ENCODE results near the gene EIF4G3. TPM values are rescaled to one million over a fixed set of nuclear protein-coding genes. Genes with fewer than 3 reads are reported as not detected.
"Not testable (repeated sequence)": the region's sequence is repeated elsewhere in the genome, so short reads cannot be mapped to it uniquely, and the experiment has no call there.

EIF4G3 gene
- total RNA-seq, 4 donors from 2014 or later = 24.4 to 57.0 (median 27.9) TPM

DNA sequence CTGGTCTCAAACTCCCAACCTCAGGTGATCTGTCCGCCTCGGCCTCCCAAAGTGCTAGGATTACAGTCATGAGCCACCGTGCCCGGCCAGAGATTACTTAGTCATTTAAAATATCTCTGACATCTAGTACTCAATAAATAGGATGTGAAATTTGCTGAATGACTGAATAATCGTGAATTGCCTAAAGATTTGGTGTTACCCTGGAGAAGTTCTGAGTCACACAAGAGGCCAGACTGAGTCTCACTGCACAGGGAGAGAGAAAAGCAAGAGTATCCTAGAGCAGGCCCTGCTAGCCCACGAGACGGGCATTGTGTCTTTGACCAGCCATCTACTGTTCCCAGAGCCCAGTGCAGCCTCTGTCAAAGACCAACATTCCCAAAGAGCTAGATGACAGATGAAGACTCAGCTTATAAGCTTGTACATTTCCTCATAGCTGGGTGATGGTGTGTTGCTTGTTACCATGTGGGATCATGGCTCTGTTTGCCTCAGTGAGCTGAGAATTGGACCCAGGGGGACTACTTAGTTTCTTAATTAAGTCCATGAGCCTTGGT, 5.6 kb upstream of the EIF4G3 start:
- no peak overlapping the region for H3K4me3 ChIP-seq (ENCODE audit: low read depth, poor library complexity, severe bottlenecking)
- 77 to 83% methylated on average over 7 of the region's 7 CpGs for WGBS, 2 donors
- peak in 1 of 2 donors; percentile 72 for DNase-seq (ENCODE audit: low spot score in 2 of 2)
- no peak for TF ChIP-seq POLR2A (IDR thresholded peaks at IDR 0.05)
- TF ChIP-seq, protein P1, sequence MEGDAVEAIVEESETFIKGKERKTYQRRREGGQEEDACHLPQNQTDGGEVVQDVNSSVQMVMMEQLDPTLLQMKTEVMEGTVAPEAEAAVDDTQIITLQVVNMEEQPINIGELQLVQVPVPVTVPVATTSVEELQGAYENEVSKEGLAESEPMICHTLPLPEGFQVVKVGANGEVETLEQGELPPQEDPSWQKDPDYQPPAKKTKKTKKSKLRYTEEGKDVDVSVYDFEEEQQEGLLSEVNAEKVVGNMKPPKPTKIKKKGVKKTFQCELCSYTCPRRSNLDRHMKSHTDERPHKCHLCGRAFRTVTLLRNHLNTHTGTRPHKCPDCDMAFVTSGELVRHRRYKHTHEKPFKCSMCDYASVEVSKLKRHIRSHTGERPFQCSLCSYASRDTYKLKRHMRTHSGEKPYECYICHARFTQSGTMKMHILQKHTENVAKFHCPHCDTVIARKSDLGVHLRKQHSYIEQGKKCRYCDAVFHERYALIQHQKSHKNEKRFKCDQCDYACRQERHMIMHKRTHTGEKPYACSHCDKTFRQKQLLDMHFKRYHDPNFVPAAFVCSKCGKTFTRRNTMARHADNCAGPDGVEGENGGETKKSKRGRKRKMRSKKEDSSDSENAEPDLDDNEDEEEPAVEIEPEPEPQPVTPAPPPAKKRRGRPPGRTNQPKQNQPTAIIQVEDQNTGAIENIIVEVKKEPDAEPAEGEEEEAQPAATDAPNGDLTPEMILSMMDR (IDR thresholded peaks at IDR 0.05) = no peak
- intact Hi-C loops (cut with DNase I; ENCODE audit: low total_unique reads) = no loop called here

DNA sequence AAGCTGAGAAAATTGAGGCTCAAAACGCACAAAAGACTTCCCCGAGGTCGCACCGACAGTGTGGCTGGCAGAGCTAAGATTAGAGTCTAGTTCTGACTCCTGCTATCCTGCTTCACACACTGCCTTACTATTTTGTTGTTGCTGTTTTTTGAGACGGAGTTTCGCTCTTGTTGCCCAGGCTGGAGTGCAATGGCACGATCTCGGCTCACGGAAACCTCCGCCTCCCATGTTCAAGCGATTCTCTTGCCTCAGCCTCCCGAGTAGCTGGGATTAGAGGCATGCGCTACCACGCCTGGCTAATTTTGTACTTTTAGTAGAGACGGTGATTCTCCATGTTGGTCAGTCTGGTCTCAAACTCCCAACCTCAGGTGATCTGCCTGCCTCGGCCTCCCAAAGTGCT, 1.6 kb upstream of the EIF4G3 start:
- 91 to 95% methylated on average over 16 of the region's 16 CpGs for WGBS, 2 donors
- H3K4me3 ChIP-seq (ENCODE audit: low read depth, poor library complexity, severe bottlenecking); intact Hi-C loops (cut with DNase I; ENCODE audit: low total_unique reads): not testable (repeated sequence)
- peak in 1 of 2 donors; percentile 82 for DNase-seq (ENCODE audit: low spot score in 2 of 2)

DNA sequence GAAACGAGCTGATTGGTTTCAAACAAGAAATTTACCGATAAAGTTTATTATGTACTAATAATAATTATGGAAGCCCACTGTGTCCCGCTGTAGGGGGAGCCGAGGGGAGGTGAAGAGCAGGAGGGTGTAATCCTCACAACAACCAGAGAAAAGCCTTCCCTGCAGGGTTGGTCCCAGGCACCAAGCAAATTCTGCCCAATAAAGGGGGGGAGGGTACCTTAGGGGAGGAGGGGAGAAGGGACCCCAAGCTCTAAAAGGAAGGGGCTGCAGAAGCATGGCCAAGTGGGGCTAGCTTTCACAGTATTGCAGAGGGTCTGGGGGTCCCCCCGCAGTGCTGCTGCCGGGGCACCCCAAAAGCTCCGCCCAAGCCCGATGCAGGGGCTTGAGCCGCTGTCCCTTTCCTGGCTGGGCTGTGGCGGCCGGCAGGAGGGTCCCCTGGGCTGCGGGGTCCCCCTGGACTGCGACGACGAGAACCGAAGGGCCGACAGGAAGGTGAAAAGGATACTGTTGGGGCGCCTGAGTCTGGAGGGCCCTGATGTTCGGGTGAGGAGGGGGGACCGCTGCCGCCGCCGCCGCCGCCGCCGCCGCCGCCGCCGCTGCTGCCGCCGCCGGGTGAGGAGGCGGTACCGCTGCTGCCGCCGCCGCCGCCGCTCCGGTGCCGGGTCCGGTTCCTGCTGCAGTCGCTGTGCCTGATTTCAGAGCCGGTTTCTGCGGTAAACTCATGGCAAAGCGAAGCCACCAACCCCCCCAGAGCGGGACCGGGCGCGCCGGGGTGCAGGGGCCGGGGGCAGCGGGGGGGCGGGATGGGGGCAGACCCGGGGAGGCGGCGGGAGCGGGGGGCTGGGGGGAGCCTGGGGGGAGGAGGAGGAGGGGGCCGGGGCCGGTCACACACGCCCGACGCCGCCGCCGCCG, 771 bp downstream of the EIF4G3 start:
- peak in 1 of 2 donors; percentile 91 for DNase-seq (ENCODE audit: low spot score in 2 of 2)
- peak overlapping the region; percentile 78 for H3K4me3 ChIP-seq (ENCODE audit: low read depth, poor library complexity, severe bottlenecking)
- intact Hi-C loops (cut with DNase I; ENCODE audit: low total_unique reads) = no loop called here
- 2 to 4% methylated on average over 9 to 22 of the region's 69 CpGs for WGBS, 2 donors
- no peak for TF ChIP-seq POLR2A (IDR thresholded peaks at IDR 0.05)

DNA sequence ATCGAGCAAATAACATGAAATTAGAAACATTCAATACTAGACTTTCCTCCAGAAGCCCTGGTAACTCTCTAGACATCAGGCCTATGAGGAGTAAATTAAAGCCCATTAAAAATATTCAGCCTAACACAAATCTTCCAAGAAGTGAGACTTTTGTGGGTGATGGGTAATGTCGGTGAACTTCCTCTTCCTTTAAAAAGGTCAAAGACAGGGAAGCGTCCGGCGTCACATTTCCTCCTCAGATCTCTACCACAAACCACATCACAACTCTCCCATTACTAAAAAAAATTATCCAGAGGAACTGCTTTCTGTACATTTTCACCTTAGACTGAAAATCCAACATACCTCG, 1.4 kb downstream of the EIF4G3 start:
- intact Hi-C loops (cut with DNase I; ENCODE audit: low total_unique reads) = no loop called here
- DNase-seq (ENCODE audit: low spot score in 2 of 2) = peak in 1 of 2 donors; percentile 66
- peak overlapping the region; percentile 78 for H3K4me3 ChIP-seq (ENCODE audit: low read depth, poor library complexity, severe bottlenecking)
- WGBS, 2 donors = 0% methylated on average over 6 of the region's 6 CpGs
- no peak for TF ChIP-seq POLR2A (IDR thresholded peaks at IDR 0.05)
- TF ChIP-seq, protein P1 (IDR thresholded peaks at IDR 0.05) = no peak

DNA sequence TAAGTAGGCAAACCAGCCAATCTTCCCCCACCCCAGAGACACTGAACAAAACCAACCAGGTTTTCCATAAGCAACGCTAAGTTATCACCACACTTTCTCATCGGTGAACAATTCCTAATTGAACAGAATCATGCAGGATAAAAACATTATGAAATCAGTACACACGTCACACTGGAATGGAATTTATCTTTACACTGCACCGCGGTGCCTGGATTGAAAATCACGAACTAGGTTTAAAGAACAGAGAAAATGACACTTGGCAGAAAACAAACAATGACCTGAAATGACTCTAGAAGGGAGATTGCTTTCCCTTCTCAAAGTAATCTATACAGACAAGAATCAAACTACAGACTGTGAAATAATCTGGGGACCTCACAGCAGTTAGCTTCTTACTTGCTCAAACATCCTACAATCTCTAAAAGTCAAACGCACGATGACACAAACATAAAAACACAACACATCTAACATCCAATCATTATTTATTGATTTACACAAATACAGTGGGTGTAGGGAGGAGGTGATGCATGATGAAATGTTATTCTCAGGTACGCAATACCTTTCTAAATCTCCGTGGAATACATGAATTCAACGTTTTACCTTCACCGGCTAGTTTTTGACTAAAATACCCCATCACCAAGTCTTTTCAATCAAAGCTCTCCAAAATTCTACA, 1.9 kb downstream of the EIF4G3 start:
- no peak for TF ChIP-seq POLR2A (IDR thresholded peaks at IDR 0.05)
- intact Hi-C loops (cut with DNase I; ENCODE audit: low total_unique reads) = no loop called here
- peak in 1 of 2 donors; percentile 53 for DNase-seq (ENCODE audit: low spot score in 2 of 2)
- no peak overlapping the region for H3K4me3 ChIP-seq (ENCODE audit: low read depth, poor library complexity, severe bottlenecking)
- 7 to 13% methylated on average over 12 of the region's 12 CpGs for WGBS, 2 donors

DNA sequence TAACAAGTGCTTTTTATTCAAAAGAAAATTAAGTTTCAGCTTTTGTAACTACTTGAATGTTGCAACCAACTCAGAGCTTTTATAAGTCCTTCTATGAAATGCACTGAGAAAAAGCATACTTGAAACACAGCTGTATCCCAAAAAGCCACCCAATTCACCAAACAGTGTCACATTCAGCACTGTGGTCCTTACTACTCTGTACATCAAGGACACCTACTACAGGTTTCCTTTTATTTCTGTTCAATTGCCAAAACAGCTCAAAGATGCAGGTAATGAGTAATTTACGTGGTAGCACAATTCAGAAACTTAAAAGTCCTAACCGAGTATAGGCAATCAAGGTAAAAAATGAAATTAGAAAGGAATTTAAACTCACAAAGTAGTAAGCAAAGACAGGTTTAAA, 2.5 kb downstream of the EIF4G3 start:
- no peak for DNase-seq (ENCODE audit: low spot score in 2 of 2)
- intact Hi-C loops (cut with DNase I; ENCODE audit: low total_unique reads) = no loop called here
- no peak overlapping the region for H3K4me3 ChIP-seq (ENCODE audit: low read depth, poor library complexity, severe bottlenecking)
- WGBS, 2 donors = 31 to 39% methylated on average over 2 of the region's 2 CpGs
- TF ChIP-seq POLR2A (IDR thresholded peaks at IDR 0.05) = no peak
- TF ChIP-seq, protein P1 (IDR thresholded peaks at IDR 0.05) = no peak

DNA sequence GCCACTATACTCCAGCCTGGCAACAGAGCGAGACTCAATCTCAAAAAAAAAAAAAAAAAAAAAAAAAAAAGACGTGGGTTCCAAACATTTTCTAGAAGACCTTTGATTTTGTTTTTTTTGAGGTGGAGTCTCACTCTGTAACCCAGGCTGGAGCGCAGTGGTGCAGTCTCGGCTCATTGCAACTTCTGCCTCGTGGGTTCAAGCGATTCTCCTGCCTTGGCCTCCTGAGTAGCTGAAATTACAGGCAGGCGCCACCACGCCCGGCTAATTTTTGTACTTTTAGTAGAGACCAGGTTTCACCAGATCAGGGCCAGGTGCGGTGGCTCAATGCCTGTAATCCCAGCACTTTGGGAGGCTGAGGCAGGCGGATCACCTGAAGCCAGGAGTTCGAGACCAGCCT, 3.6 kb downstream of the EIF4G3 start:
- 82 to 93% methylated on average over 10 to 12 of the region's 12 CpGs for WGBS, 2 donors
- DNase-seq (ENCODE audit: low spot score in 2 of 2) = peak in 1 of 2 donors; percentile 53
- intact Hi-C loops (cut with DNase I; ENCODE audit: low total_unique reads); H3K4me3 ChIP-seq (ENCODE audit: low read depth, poor library complexity, severe bottlenecking): not testable (repeated sequence)

DNA sequence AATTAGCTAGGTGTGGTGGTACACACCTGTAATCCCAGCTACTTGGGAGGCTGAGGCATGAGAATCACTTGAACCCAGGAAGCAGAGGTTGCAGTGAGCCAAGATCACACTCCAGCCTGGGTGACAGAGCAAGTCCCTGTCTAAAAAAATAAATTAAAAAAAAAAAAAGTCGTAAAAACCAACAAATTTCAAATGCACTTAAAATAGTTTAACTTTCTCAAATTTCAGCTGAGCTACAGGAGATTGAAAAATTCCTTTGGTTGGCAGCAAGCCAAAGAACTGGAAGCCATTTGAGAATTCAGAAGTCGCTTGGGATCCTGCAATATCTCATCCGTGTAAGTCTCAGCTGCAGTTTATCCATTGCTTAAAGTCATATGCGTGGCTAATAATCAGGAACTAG, 5.9 kb downstream of the EIF4G3 start:
- intact Hi-C loops (cut with DNase I; ENCODE audit: low total_unique reads); H3K4me3 ChIP-seq (ENCODE audit: low read depth, poor library complexity, severe bottlenecking): not testable (repeated sequence)
- 28 to 37% methylated on average over 4 of the region's 4 CpGs for WGBS, 2 donors
- peak in 1 of 2 donors; percentile 46 for DNase-seq (ENCODE audit: low spot score in 2 of 2)

All from lower leg skin (tissue), 4 donors.